Neuronal stem cell (in vitro differentiated cells): ENCODE measurements around the gene CHM.

Experiments used
- DNase-seq: peaks from one replicate; pipeline ENCODE4 v3.0.0-alpha.2; 2013; ENCODE audit warnings: low spot score
- H2AFZ ChIP-seq: one replicate; pipeline ENCODE4 v1.6.1; 2013; ENCODE audit warnings: mild to moderate bottlenecking, low read length, inconsistent platforms
- H2AK5ac ChIP-seq: 2 replicates; pipeline ENCODE4 v1.6.1; 2013; ENCODE audit warnings: low read depth, mild to moderate bottlenecking, inconsistent platforms, low read length, moderate library complexity, mixed read lengths
- H2BK120ac ChIP-seq: 2 replicates; pipeline ENCODE4 v1.6.1; 2013; ENCODE audit warnings: low read depth, mild to moderate bottlenecking, inconsistent platforms, low read length, moderate library complexity, mixed read lengths
- H2BK12ac ChIP-seq: one replicate; pipeline ENCODE4 v1.6.1; 2013; ENCODE audit warnings: low read length, inconsistent platforms
- H2BK15ac ChIP-seq: 2 replicates; pipeline ENCODE4 v1.6.1; 2013; ENCODE audit warnings: mild to moderate bottlenecking, low read length, inconsistent platforms, mixed read lengths
- H2BK5ac ChIP-seq: one replicate; pipeline ENCODE4 v1.6.1; 2013; ENCODE audit warnings: inconsistent platforms, mild to moderate bottlenecking, low read length, moderate library complexity
- H3K14ac ChIP-seq: one replicate; pipeline ENCODE4 v1.6.1; 2013; ENCODE audit warnings: low read length, inconsistent platforms
- H3K18ac ChIP-seq: 2 replicates; pipeline ENCODE4 v1.6.1; 2013; ENCODE audit warnings: low read length, inconsistent platforms
- H3K23ac ChIP-seq: 2 replicates; pipeline ENCODE4 v1.6.1; 2013; ENCODE audit warnings: low read depth, mild to moderate bottlenecking, mixed read lengths, low read length, inconsistent platforms; ENCODE audit not compliant: poor library complexity
- H3K27ac ChIP-seq: replicated peaks from 3 replicates; pipeline ENCODE4 v1.5.1; 2013; ENCODE audit warnings: low read length, inconsistent platforms
- H3K27me3 ChIP-seq, 3 experiments: 2 replicates each; pipeline ENCODE4 v1.6.1; 2013; ENCODE audit warnings: low read length in 3 of 3, mild to moderate bottlenecking in 2 of 3, inconsistent platforms in 1 of 3, low read depth in 1 of 3, mixed read lengths in 1 of 3, moderate library complexity in 1 of 3; ENCODE audit not compliant: control insufficient read depth in 3 of 3, insufficient read depth in 3 of 3
- H3K36me3 ChIP-seq, 2 donors: replicated peaks in 1 of 2; 2 replicates each; pipeline ENCODE4 v1.6.1; 2013; ENCODE audit warnings: low read length in 2 of 2; ENCODE audit not compliant: control insufficient read depth in 2 of 2, insufficient read depth in 2 of 2
- H3K4ac ChIP-seq: 2 replicates; pipeline ENCODE4 v1.6.1; 2013; ENCODE audit warnings: inconsistent platforms, mild to moderate bottlenecking, low read length, moderate library complexity
- H3K4me1 ChIP-seq, 2 donors: 1 replicate in 1 of 2; 2 replicates in 1 of 2; pipeline ENCODE4 v1.6.1; 2013; ENCODE audit warnings: low read length in 2 of 2, low read depth in 1 of 2; ENCODE audit not compliant: control insufficient read depth in 2 of 2, insufficient read depth in 1 of 2
- H3K4me2 ChIP-seq: one replicate; pipeline ENCODE4 v1.6.1; 2013; ENCODE audit warnings: mild to moderate bottlenecking, low read length, inconsistent platforms; ENCODE audit not compliant: insufficient read depth, poor library complexity, severe bottlenecking
- H3K4me3 ChIP-seq, 2 donors: 2 replicates each; pipeline ENCODE4 v1.5.1; 2013; ENCODE audit warnings: low read length in 2 of 2, mild to moderate bottlenecking in 2 of 2, inconsistent platforms in 1 of 2, moderate library complexity in 1 of 2
- H3K79me1 ChIP-seq: one replicate; pipeline ENCODE4 v1.6.1; 2013; ENCODE audit warnings: low read depth, mild to moderate bottlenecking, inconsistent platforms, low read length, moderate library complexity
- H3K9ac ChIP-seq: one replicate; pipeline ENCODE4 v1.6.1; 2013; ENCODE audit warnings: mild to moderate bottlenecking, low read depth, low read length, inconsistent platforms; ENCODE audit not compliant: poor library complexity
- H3K9me3 ChIP-seq, 2 donors: replicated peaks in 1 of 2; 2 replicates each; pipeline versions ENCODE3 to v1.6.1; 2013; ENCODE audit warnings: low read length in 2 of 2, mild to moderate bottlenecking in 2 of 2, inconsistent platforms in 1 of 2, low read depth in 1 of 2, mixed read lengths in 1 of 2, moderate library complexity in 1 of 2; ENCODE audit not compliant: control insufficient read depth in 2 of 2, insufficient read depth in 1 of 2
- H4K8ac ChIP-seq: one replicate; pipeline ENCODE4 v1.6.1; 2013; ENCODE audit warnings: low read depth, mild to moderate bottlenecking, inconsistent platforms, low read length, moderate library complexity
- H4K91ac ChIP-seq: one replicate; pipeline ENCODE4 v1.6.1; 2013; ENCODE audit warnings: low read length, low read depth, mild to moderate bottlenecking, inconsistent platforms; ENCODE audit not compliant: poor library complexity
- WGBS, 2 donors: extraction: QIAGEN DNeasy Blood & Tissue Kit; methylation state at CpG; one replicate each; pipeline ENCODE4 v1.1.7; 2013; ENCODE audit warnings: missing lambda C conversion rate in 2 of 2, mixed read lengths in 1 of 2; ENCODE audit not compliant: insufficient read length in 2 of 2, insufficient replicate concordance in 1 of 2; ENCODE audit errors: extremely low coverage in 2 of 2; 5-methylcytosine and 5-hydroxymethylcytosine counted together

Gene CHM

GRCh38 chrX:85897362-85898126, 149.8 kb downstream of the CHM start:
- H4K91ac ChIP-seq, result no peak overlapping the region
- no CpG with 5 or more reads among the region's 7 CpGs for WGBS, 2 donors
- no peak overlapping the region for H3K4ac ChIP-seq
- H2AFZ ChIP-seq, result no peak overlapping the region
- no peaks in the 10 kb centered on the region for H3K9me3 ChIP-seq
- no peak overlapping the region for H3K23ac ChIP-seq
- H4K8ac ChIP-seq, result no peak overlapping the region
- H3K79me1 ChIP-seq, result no peaks in the 10 kb centered on the region
- H2BK5ac ChIP-seq, result no peak overlapping the region
- no peak overlapping the region for H3K18ac ChIP-seq
- H3K4me2 ChIP-seq, result no peak overlapping the region
- H3K36me3 ChIP-seq, result peaks cover 0 to 13% of the 10 kb centered on the region in 2 donors
- H2BK15ac ChIP-seq, result no peak overlapping the region
- no peak overlapping the region for H3K14ac ChIP-seq
- no peak overlapping the region for H2BK12ac ChIP-seq
- H2AK5ac ChIP-seq, result no peak overlapping the region
- H3K4me1 ChIP-seq, result no peaks in the 10 kb centered on the region
- no peaks in the 10 kb centered on the region for H3K27me3 ChIP-seq
- H3K9ac ChIP-seq, result no peak overlapping the region
- H3K27ac ChIP-seq, result no peak overlapping the region
- H2BK120ac ChIP-seq, result no peak overlapping the region
- DNase-seq, result no peak
- H3K4me3 ChIP-seq, result no peak overlapping the region

GRCh38 chrX:85882601-85883000, 164.8 kb downstream of the CHM start:
- Histone ChIP-seq H2BK12ac (no peak overlapping the region), H3K23ac (no peak overlapping the region), H3K36me3 (no peaks in the 10 kb centered on the region), H2AK5ac (no peak overlapping the region), H3K4me3 (no peak overlapping the region), H4K8ac (no peak overlapping the region), H2BK5ac (no peak overlapping the region), H2BK15ac (no peak overlapping the region), H3K9me3 (no peaks in the 10 kb centered on the region), H3K18ac (no peak overlapping the region), H3K4me1 (no peaks in the 10 kb centered on the region), H3K14ac (no peak overlapping the region), H3K4me2 (no peak overlapping the region), H2AFZ (no peak overlapping the region), H2BK120ac (no peak overlapping the region), H3K4ac (no peak overlapping the region), H3K9ac (no peak overlapping the region), H3K27ac (no peak overlapping the region), H4K91ac (no peak overlapping the region), H3K27me3 (no peaks in the 10 kb centered on the region), H3K79me1 (no peaks in the 10 kb centered on the region)
- DNase-seq, result no peak
- no CpG with 5 or more reads among the region's 5 CpGs for WGBS, 2 donors

- no peak overlapping the region for H2AFZ ChIP-seq
- no peak overlapping the region for H2AK5ac ChIP-seq
- no peak overlapping the region for H2BK15ac ChIP-seq
- no peak overlapping the region for H3K23ac ChIP-seq
- H3K27me3 ChIP-seq, result no peaks in the 10 kb centered on the region
- H3K27ac ChIP-seq, result no peak overlapping the region
- no peak overlapping the region for H3K14ac ChIP-seq
- no peaks in the 10 kb centered on the region for H3K9me3 ChIP-seq
- H3K9ac ChIP-seq, result no peak overlapping the region
- WGBS, 2 donors, result no CpG with 5 or more reads among the region's 3 CpGs
- no peak overlapping the region for H4K91ac ChIP-seq
- H3K79me1 ChIP-seq, result no peaks in the 10 kb centered on the region
- no peak overlapping the region for H3K4ac ChIP-seq
- H2BK12ac ChIP-seq, result no peak overlapping the region
- no peak for DNase-seq
- H3K4me2 ChIP-seq, result no peak overlapping the region
- no peak overlapping the region for H2BK120ac ChIP-seq
- H3K36me3 ChIP-seq, result peaks cover 0 to 9% of the 10 kb centered on the region in 2 donors
- H3K18ac ChIP-seq, result no peak overlapping the region
- H2BK5ac ChIP-seq, result no peak overlapping the region
- no peak overlapping the region for H3K4me3 ChIP-seq
- H3K4me1 ChIP-seq, result no peaks in the 10 kb centered on the region
- no peak overlapping the region for H4K8ac ChIP-seq
These were observed 176.8 kb downstream of the CHM start for GRCh38 chrX:85870585-85870984.

- Histone ChIP-seq H2AK5ac (no peak overlapping the region), H3K36me3 (peaks cover 0 to 9% of the 10 kb centered on the region in 2 donors), H3K14ac (no peak overlapping the region), H3K4me1 (no peaks in the 10 kb centered on the region), H3K18ac (no peak overlapping the region), H3K27ac (no peak overlapping the region), H2BK15ac (no peak overlapping the region), H4K8ac (no peak overlapping the region), H2BK12ac (no peak overlapping the region), H3K4me2 (no peak overlapping the region), H3K4ac (no peak overlapping the region), H2BK120ac (no peak overlapping the region), H3K79me1 (no peaks in the 10 kb centered on the region), H3K27me3 (no peaks in the 10 kb centered on the region), H2AFZ (no peak overlapping the region), H4K91ac (no peak overlapping the region), H2BK5ac (no peak overlapping the region), H3K4me3 (no peak overlapping the region), H3K9ac (no peak overlapping the region), H3K9me3 (no peaks in the 10 kb centered on the region), H3K23ac (no peak overlapping the region)
- DNase-seq, result no peak
These were observed 182.0 kb downstream of the CHM start for GRCh38 chrX:85865324-85865723.
